GM19193 (cell line): ENCODE data around the gene CDK5RAP2.

ENCODE experiments used
- POLR2A ChIP-seq: IDR thresholded peaks from 4 replicates; pipeline ENCODE4 v1.6.1; 2011; ENCODE audit not compliant: insufficient read depth, insufficient read length; ENCODE audit errors: extremely low read depth

CDK5RAP2 gene

GRCh38 chr9:120423812-120424211 lies 156.2 kb downstream of the CDK5RAP2 start:
- TF ChIP-seq POLR2A: no peak

GRCh38 chr9:120421977-120422376 lies 158.0 kb downstream of the CDK5RAP2 start:
- no peak for TF ChIP-seq POLR2A

GRCh38 chr9:120418315-120418714 lies 161.7 kb downstream of the CDK5RAP2 start:
- no peak for TF ChIP-seq POLR2A

GRCh38 chr9:120416781-120417427 lies 163.1 kb downstream of the CDK5RAP2 start:
- TF ChIP-seq POLR2A: no peak

- no peak for TF ChIP-seq POLR2A
Measured at GRCh38 chr9:120413121-120414048, 166.6 kb downstream of the CDK5RAP2 start.

GRCh38 chr9:120412425-120412951 lies 167.5 kb downstream of the CDK5RAP2 start:
- no peak for TF ChIP-seq POLR2A

GRCh38 chr9:120411862-120412424 lies 168.0 kb downstream of the CDK5RAP2 start:
- TF ChIP-seq POLR2A: no peak

- TF ChIP-seq POLR2A: no peak
Measured at GRCh38 chr9:120410925-120411501, 169.0 kb downstream of the CDK5RAP2 start.

GRCh38 chr9:120408680-120409258 lies 171.2 kb downstream of the CDK5RAP2 start:
- TF ChIP-seq POLR2A: no peak

- no peak for TF ChIP-seq POLR2A
Measured at GRCh38 chr9:120405860-120406259, 174.1 kb downstream of the CDK5RAP2 start.

- TF ChIP-seq POLR2A: no peak
Measured at GRCh38 chr9:120405134-120405533, 174.8 kb downstream of the CDK5RAP2 start.

GRCh38 chr9:120403543-120403856 lies 176.5 kb downstream of the CDK5RAP2 start:
- TF ChIP-seq POLR2A: no peak

- no peak for TF ChIP-seq POLR2A
Measured at GRCh38 chr9:120402741-120403542, 177.0 kb downstream of the CDK5RAP2 start.

- TF ChIP-seq POLR2A: no peak
Measured at GRCh38 chr9:120399940-120400339, 180.0 kb downstream of the CDK5RAP2 start.
